ENCODE measurements around the gene CACNG5.

DNA sequence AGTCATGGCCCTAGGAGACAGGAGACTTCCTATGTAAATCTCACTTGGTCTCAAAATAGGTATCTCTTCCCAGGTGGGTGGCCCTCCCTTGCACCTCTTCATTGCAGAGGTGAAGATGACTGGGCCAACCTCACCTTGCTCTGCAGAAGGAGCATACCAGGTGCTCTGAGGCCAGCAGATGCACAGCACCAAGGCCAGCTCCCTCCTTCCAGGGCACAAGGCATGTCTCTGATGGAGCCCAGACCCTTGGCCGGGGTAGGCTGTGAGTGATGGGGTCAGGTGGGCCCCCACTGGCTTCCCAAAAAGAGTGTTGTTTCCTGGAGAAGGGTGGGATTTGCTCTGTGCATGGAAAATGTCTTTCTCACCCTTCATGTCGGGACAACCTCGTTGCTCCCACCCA, 12.8 kb downstream of the CACNG5 start:
- TF ChIP-seq, protein P1, sequence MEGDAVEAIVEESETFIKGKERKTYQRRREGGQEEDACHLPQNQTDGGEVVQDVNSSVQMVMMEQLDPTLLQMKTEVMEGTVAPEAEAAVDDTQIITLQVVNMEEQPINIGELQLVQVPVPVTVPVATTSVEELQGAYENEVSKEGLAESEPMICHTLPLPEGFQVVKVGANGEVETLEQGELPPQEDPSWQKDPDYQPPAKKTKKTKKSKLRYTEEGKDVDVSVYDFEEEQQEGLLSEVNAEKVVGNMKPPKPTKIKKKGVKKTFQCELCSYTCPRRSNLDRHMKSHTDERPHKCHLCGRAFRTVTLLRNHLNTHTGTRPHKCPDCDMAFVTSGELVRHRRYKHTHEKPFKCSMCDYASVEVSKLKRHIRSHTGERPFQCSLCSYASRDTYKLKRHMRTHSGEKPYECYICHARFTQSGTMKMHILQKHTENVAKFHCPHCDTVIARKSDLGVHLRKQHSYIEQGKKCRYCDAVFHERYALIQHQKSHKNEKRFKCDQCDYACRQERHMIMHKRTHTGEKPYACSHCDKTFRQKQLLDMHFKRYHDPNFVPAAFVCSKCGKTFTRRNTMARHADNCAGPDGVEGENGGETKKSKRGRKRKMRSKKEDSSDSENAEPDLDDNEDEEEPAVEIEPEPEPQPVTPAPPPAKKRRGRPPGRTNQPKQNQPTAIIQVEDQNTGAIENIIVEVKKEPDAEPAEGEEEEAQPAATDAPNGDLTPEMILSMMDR (IDR thresholded peaks at IDR 0.05): no peak
- no peak for TF ChIP-seq POLR2A (IDR thresholded peaks at IDR 0.05)

Data from heart left ventricle (tissue), 13 donors.